AG10803 (cell line): ENCODE data around the gene CTIF.

Experiments
- DNase-seq: peaks from one replicate; pipeline ENCODE4 v3.0.0; 2010; ENCODE audit warnings: low read depth
- H3K4me3 ChIP-seq: 2 replicates; pipeline ENCODE4 v1.5.1; 2011; ENCODE audit warnings: mild to moderate bottlenecking, low read length, control low read depth
- CTCF ChIP-seq: conservative IDR thresholded peaks from 2 replicates; pipeline ENCODE4 v1.5.1; 2011; ENCODE audit warnings: mild to moderate bottlenecking, low read length, control low read depth, inconsistent platforms

CTIF gene

GRCh38 chr18:48551100-48551499 lies 12.3 kb downstream of the CTIF start:
- TF ChIP-seq CTCF, result no peak
- no peak for DNase-seq
- H3K4me3 ChIP-seq, result no peak overlapping the region

- no peak overlapping the region for H3K4me3 ChIP-seq
- no peak for TF ChIP-seq CTCF
- DNase-seq, result no peak
These were observed 13.3 kb downstream of the CTIF start for GRCh38 chr18:48552130-48552529.

- H3K4me3 ChIP-seq, result no peak overlapping the region
- peak; percentile 52 for DNase-seq
- no peak for TF ChIP-seq CTCF
These were observed 14.4 kb downstream of the CTIF start for GRCh38 chr18:48553236-48553635.

GRCh38 chr18:48554610-48555400 lies 16.0 kb downstream of the CTIF start:
- no peak for TF ChIP-seq CTCF
- DNase-seq, result no peak
- H3K4me3 ChIP-seq, result no peak overlapping the region

- TF ChIP-seq CTCF, result no peak
- H3K4me3 ChIP-seq, result no peak overlapping the region
- no peak for DNase-seq
These were observed 16.7 kb downstream of the CTIF start for GRCh38 chr18:48555465-48555995.

- no peak for DNase-seq
- H3K4me3 ChIP-seq, result no peak overlapping the region
- TF ChIP-seq CTCF, result no peak
These were observed 18.9 kb downstream of the CTIF start for GRCh38 chr18:48557640-48558174.

- TF ChIP-seq CTCF, result no peak
These were observed 19.4 kb downstream of the CTIF start for GRCh38 chr18:48558248-48558647.

More at GRCh38 chr18:48558248-48558647, 19.4 kb downstream of the CTIF start:
- no peak overlapping the region for H3K4me3 ChIP-seq
- no peak for DNase-seq
